H1 (cell line): ENCODE results near the gene PAFAH1B1. TPM values are rescaled to one million over a fixed set of nuclear protein-coding genes. Genes with fewer than 3 reads are reported as not detected.

Experiments
- CTCF ChIA-PET: fragments of 300-600 bp; sonication (Branson Sonifier 250); formaldehyde crosslinking; loops from one replicate; lab custom pipeline; 2021; ENCODE audit not compliant: partially characterized antibody; lab: Charles Lee
- POLR2A ChIA-PET: fragments of 300-600 bp; sonication (Branson Sonifier 250); formaldehyde crosslinking; loops from one replicate; lab custom pipeline; 2021; ENCODE audit warnings: inconsistent platforms; ENCODE audit not compliant: partially characterized antibody; lab: Charles Lee
- DNase-seq, 2 experiments: peaks; one replicate each; pipeline versions ENCODE4 v3.0.0 to v3.0.0-alpha.2; 2010 to 2022; ENCODE audit warnings: low spot score in 2 of 2, low read depth in 1 of 2, mixed read lengths in 1 of 2
- FAIRE-seq: peaks from 2 replicates; lab custom pipeline; 2011; peaks lifted over from hg19 to GRCh38; lab: Jason Lieb, UNC
- H2AFZ ChIP-seq: 2 replicates; pipeline ENCODE4 v1.8.1; 2012; ENCODE audit warnings: low read length, inconsistent platforms
- H2AK5ac ChIP-seq: 2 replicates; pipeline ENCODE4 v1.6.1; 2013; ENCODE audit warnings: low read depth, low read length
- H2BK120ac ChIP-seq: replicated peaks from 2 replicates; pipeline ENCODE3; 2013; ENCODE audit warnings: low read depth, low read length, inconsistent platforms
- H2BK12ac ChIP-seq: 2 replicates; pipeline ENCODE4 v1.6.1; 2013; ENCODE audit warnings: low read depth, low read length
- H2BK15ac ChIP-seq: 2 replicates; pipeline ENCODE4 v1.6.1; 2013; ENCODE audit warnings: low read length
- H2BK20ac ChIP-seq: 2 replicates; pipeline ENCODE4 v1.6.1; 2013; ENCODE audit warnings: low read length
- H2BK5ac ChIP-seq: 2 replicates; pipeline ENCODE4 v1.6.1; 2013; ENCODE audit warnings: low read depth, low read length
- H3K14ac ChIP-seq: 2 replicates; pipeline ENCODE4 v1.6.1; 2013; ENCODE audit warnings: inconsistent platforms; ENCODE audit not compliant: insufficient read length
- H3K18ac ChIP-seq: 2 replicates; pipeline ENCODE4 v1.6.1; 2013; ENCODE audit warnings: low read length; ENCODE audit errors: extremely low read depth
- H3K23ac ChIP-seq: 2 replicates; pipeline ENCODE4 v1.6.1; 2013; ENCODE audit warnings: inconsistent platforms; ENCODE audit not compliant: insufficient read length
- H3K23me2 ChIP-seq: 2 replicates; pipeline ENCODE4 v1.6.1; 2013; ENCODE audit warnings: low read depth, low read length
- H3K27ac ChIP-seq: 2 replicates; pipeline ENCODE4 v1.6.1; 2011; ENCODE audit warnings: low read depth, low read length, inconsistent platforms
- H3K27me3 ChIP-seq, 4 experiments: replicated peaks in 1 of 4; 1 replicate in 1 of 4; 2 replicates in 3 of 4; pipeline versions ENCODE4 v1.6.1 to v1.8.1; 2011 to 2013; ENCODE audit warnings: low read length in 3 of 4, mild to moderate bottlenecking in 3 of 4, inconsistent platforms in 2 of 4, mixed read lengths in 2 of 4, moderate library complexity in 1 of 4; ENCODE audit not compliant: control insufficient read depth in 3 of 4, insufficient read depth in 3 of 4; ENCODE audit errors: extremely low read depth in 1 of 4
- H3K36me3 ChIP-seq, 4 experiments: 2 replicates each; pipeline versions ENCODE4 v1.6.1 to v1.8.1; 2011 to 2013; ENCODE audit warnings: mild to moderate bottlenecking in 4 of 4, low read length in 3 of 4, moderate library complexity in 2 of 4, control low read depth in 1 of 4, inconsistent platforms in 1 of 4; ENCODE audit not compliant: insufficient read depth in 4 of 4, control insufficient read depth in 2 of 4
- H3K4ac ChIP-seq: replicated peaks from 2 replicates; pipeline ENCODE3; 2013; ENCODE audit warnings: low read length, low read depth, mixed read lengths, inconsistent platforms; ENCODE audit not compliant: insufficient read length
- H3K4me1 ChIP-seq, 4 experiments: replicated peaks in 1 of 4; 1 replicate in 1 of 4; 2 replicates in 3 of 4; pipeline versions ENCODE4 v1.6.1 to v1.8.1; 2011 to 2013; ENCODE audit warnings: low read length in 3 of 4, inconsistent platforms in 2 of 4, mixed read lengths in 1 of 4; ENCODE audit not compliant: insufficient read depth in 4 of 4, control insufficient read depth in 3 of 4
- H3K4me2 ChIP-seq, 2 experiments: 2 replicates each; pipeline versions ENCODE4 v1.6.1 to v1.8.1; 2011 to 2013; ENCODE audit warnings: low read depth in 2 of 2, low read length in 2 of 2, control low read depth in 1 of 2, inconsistent platforms in 1 of 2, mild to moderate bottlenecking in 1 of 2; ENCODE audit not compliant: insufficient read depth in 1 of 2
- H3K4me3 ChIP-seq, 4 experiments: fragments of 200-600, 300-600 bp in 1 of 4; sonication (generic), shearing (Covaris generic), sonication (Bioruptor Twin) in 1 of 4; 2 replicates each; pipeline versions ENCODE4 v1.5.1 to v1.8.1; 2011 to 2016; ENCODE audit warnings: low read length in 4 of 4, low read depth in 3 of 4, control low read depth in 2 of 4, inconsistent platforms in 2 of 4, mild to moderate bottlenecking in 2 of 4, mixed read lengths in 1 of 4, moderate library complexity in 1 of 4; ENCODE audit not compliant: insufficient read depth in 2 of 4; ENCODE audit errors: extremely low read depth in 1 of 4
- H3K56ac ChIP-seq: replicated peaks from 2 replicates; pipeline ENCODE3; 2013; ENCODE audit warnings: low read depth, mild to moderate bottlenecking, mixed read lengths, low read length, inconsistent platforms; ENCODE audit not compliant: insufficient read length
- H3K79me1 ChIP-seq: 2 replicates; pipeline ENCODE4 v1.6.1; 2013; ENCODE audit warnings: low read depth, low read length, control low read depth
- H3K79me2 ChIP-seq, 2 experiments: 2 replicates each; pipeline versions ENCODE4 v1.6.1 to v1.8.1; 2012 to 2013; ENCODE audit warnings: low read length in 2 of 2, mild to moderate bottlenecking in 2 of 2, inconsistent platforms in 1 of 2; ENCODE audit not compliant: insufficient read depth in 2 of 2, control insufficient read depth in 1 of 2
- H3K9ac ChIP-seq, 4 experiments: replicated peaks in 1 of 4; 1 replicate in 1 of 4; 2 replicates in 3 of 4; pipeline versions ENCODE4 v1.6.1 to v1.8.1; 2011 to 2013; ENCODE audit warnings: low read depth in 3 of 4, low read length in 3 of 4, control low read depth in 2 of 4, mild to moderate bottlenecking in 2 of 4, moderate library complexity in 2 of 4, inconsistent platforms in 1 of 4; ENCODE audit errors: extremely low read depth in 1 of 4
- H3K9me3 ChIP-seq, 2 experiments: 2 replicates each; pipeline versions ENCODE4 v1.6.1 to v1.8.1; 2012 to 2013; ENCODE audit warnings: mild to moderate bottlenecking in 2 of 2, moderate library complexity in 2 of 2, control low read depth in 1 of 2, inconsistent platforms in 1 of 2, low read depth in 1 of 2, low read length in 1 of 2, mixed read lengths in 1 of 2; ENCODE audit not compliant: insufficient read depth in 2 of 2
- H4K20me1 ChIP-seq, 2 experiments: replicated peaks in 1 of 2; 2 replicates each; pipeline versions ENCODE3 to v1.8.1; 2011 to 2013; ENCODE audit warnings: inconsistent platforms in 2 of 2, low read length in 2 of 2, mild to moderate bottlenecking in 1 of 2; ENCODE audit not compliant: insufficient read depth in 2 of 2, control insufficient read depth in 1 of 2
- H4K5ac ChIP-seq: 2 replicates; pipeline ENCODE4 v1.6.1; 2013; ENCODE audit warnings: low read length, low read depth, mixed read lengths, inconsistent platforms; ENCODE audit not compliant: insufficient read length
- H4K8ac ChIP-seq: 2 replicates; pipeline ENCODE4 v1.8.0; 2013; ENCODE audit warnings: mild to moderate bottlenecking, moderate library complexity, low read length, inconsistent platforms; ENCODE audit not compliant: insufficient read depth; ENCODE audit errors: extremely low read depth
- H4K91ac ChIP-seq: replicated peaks from 2 replicates; pipeline ENCODE3; 2013; ENCODE audit warnings: low read length, mixed read lengths, inconsistent platforms; ENCODE audit not compliant: insufficient read length
- HDAC6 ChIP-seq: IDR thresholded peaks from one replicate; pipeline ENCODE4 v1.7.1; 2012; ENCODE audit warnings: low read depth, mild to moderate bottlenecking, inconsistent platforms, low read length, moderate library complexity
- PHF8 ChIP-seq: fragments of 200-600 bp; sonication (generic); conservative IDR thresholded peaks from 2 replicates; pipeline ENCODE4 v1.7.1; 2012; ENCODE audit warnings: low read depth, mild to moderate bottlenecking, inconsistent platforms, low read length, moderate library complexity
- TAF1 ChIP-seq: IDR thresholded peaks from 2 replicates; pipeline ENCODE4 v1.6.1; 2011; ENCODE audit warnings: mild to moderate bottlenecking, low read depth, low read length
- ZNF274 ChIP-seq: IDR thresholded peaks from 2 replicates; pipeline ENCODE4 v1.7.0; 2012; ENCODE audit warnings: low read length, borderline replicate concordance; ENCODE audit errors: extremely low read depth
- WGBS, 2 experiments: shearing (Covaris generic) in 1 of 2; methylation state at CpG; one replicate each; pipeline versions ENCODE4 v1.1.6 to v1.1.7; 2013 to 2015; ENCODE audit warnings: low lambda C conversion rate in 2 of 2, mixed read lengths in 2 of 2, inconsistent platforms in 1 of 2, low coverage in 1 of 2, missing lambda C conversion rate in 1 of 2; ENCODE audit not compliant: insufficient replicate concordance in 2 of 2, insufficient coverage in 1 of 2, insufficient read length in 1 of 2; ENCODE audit errors: extremely low coverage in 1 of 2, missing lambda C conversion rate in 1 of 2; 5-methylcytosine and 5-hydroxymethylcytosine counted together
- polyA plus RNA-seq, 7 experiments: library from polyadenylated mRNA; depleted of rRNA in 3 of 7; stranded (reverse) in 5 of 7; unstranded in 2 of 7; fragments of >200 nt in 5 of 7; fragments of 200-250 nt in 2 of 7; gene quantifications; 1 replicate in 5 of 7; 2 replicates in 1 of 7; 4 replicates in 1 of 7; pipeline versions ENCODE4 v1.2.1 to v1.2.3, GENCODE V29; 2011 to 2013; ENCODE audit warnings: missing spikeins in 2 of 7, mixed read lengths in 2 of 7
- total RNA-seq: library from RNA; stranded (reverse); fragmentation: NEBNext Ultra II Directional; extraction: Animal tissue kit (Norgen Biotek cat#: 25700); gene quantifications from 2 replicates; pipeline ENCODE4 v1.2.1, GENCODE V29; 2021
- TF ChIP-seq, protein P1 (sequence below), 3 experiments: IDR thresholded peaks; 1 replicate in 2 of 3; 2 replicates in 1 of 3; pipeline versions ENCODE4 v1.5.1 to v1.6.1; 2011; ENCODE audit warnings: low read length in 3 of 3, mild to moderate bottlenecking in 3 of 3, inconsistent platforms in 2 of 3, low read depth in 1 of 3, moderate library complexity in 1 of 3; ENCODE audit not compliant: insufficient read depth in 1 of 3; ENCODE audit errors: control extremely low read depth in 1 of 3

The PAFAH1B1 gene
- total and polyA plus RNA-seq, 2 of the 8 experiments (the other 6 are each of a cell fraction or from before 2014, with no cell fraction given), result 42.0 to 152 TPM

DNA sequence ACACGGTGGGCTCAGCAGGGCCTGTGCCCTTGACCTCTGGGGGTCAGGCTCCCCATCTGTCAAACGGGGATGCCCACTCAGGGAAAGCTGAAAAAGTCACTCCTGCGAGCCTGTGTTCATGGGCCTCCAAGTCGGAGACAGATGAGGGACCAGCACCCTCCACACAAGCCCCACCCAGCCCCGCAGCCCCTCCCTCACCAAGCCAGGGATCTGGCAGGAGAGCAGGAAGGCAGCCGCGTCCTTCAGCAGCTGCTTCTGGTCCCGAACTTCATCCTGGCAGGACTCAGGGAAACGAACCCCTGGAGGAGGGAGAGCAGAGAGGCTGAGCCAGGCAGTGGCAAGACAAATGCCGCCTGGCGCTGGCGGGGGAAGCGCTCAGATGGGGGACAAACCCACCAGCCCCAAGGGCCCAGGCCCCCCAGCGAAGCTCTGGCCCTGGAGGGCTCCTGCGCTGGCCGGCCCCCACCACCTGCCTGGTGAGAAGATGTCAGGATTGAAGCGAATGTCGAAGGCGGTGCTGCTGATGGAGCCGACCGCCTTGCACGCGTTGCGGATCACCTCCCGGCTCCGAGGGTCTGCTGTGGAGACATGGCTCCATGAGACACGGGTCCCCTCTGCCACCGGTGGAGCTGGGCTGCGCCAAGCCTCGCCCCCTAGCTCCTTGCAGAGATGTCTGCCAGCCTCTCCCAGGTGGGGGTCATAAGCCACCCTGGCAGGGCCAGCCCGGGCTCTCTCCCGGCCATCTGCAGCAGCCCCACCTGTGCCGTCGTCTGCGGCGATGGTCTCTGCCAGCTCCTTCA, 102.7 kb downstream of the PAFAH1B1 start:
- Histone ChIP-seq H2BK5ac (no peak overlapping the region), H4K5ac (no peak overlapping the region), H3K27ac (no peak overlapping the region), H2BK120ac (no peak overlapping the region), H3K36me3 (peaks cover 0 to 64% (median 16%) of the 10 kb centered on the region in 4 experiments; a peak in 6 of 8 replicates), H3K56ac (no peak overlapping the region), H4K20me1 (peaks cover 0 to 12% of the 10 kb centered on the region in 2 experiments), H2BK12ac (no peak overlapping the region), H3K9ac (no peak overlapping the region), H3K4ac (no peak overlapping the region), H3K4me1 (no peaks in the 10 kb centered on the region; a peak in 1 of 7 replicates), H3K9me3 (no peaks in the 10 kb centered on the region), H3K23me2 (no peaks in the 10 kb centered on the region), H2AK5ac (no peak overlapping the region), H4K8ac (peak overlapping the region; percentile 25; the same call in 1 of the 2 replicates), H3K79me1 (no peaks in the 10 kb centered on the region; the same call in 1 of the 2 replicates), H3K79me2 (no peaks in the 10 kb centered on the region), H3K14ac (no peak overlapping the region), H2BK20ac (no peak overlapping the region), H3K27me3 (no peaks in the 10 kb centered on the region), H2BK15ac (no peak overlapping the region), H3K4me3 (no peak overlapping the region), H3K18ac (no peak overlapping the region), H3K4me2 (no peak overlapping the region), H2AFZ (no peak overlapping the region), H3K23ac (no peak overlapping the region), H4K91ac (no peak overlapping the region)
- WGBS, 2 experiments, result 91% methylated on average over 25 of the region's 36 CpGs; no CpG with 5 or more reads in 1 of the 2 experiments
- ChIA-PET CTCF (interaction anchor here (0.8 to 4.5 kb wide), 8 partner anchors 8 to 305 kb away, joined by 3 to 30 read pairs (median 4); no protein-coding TSS in a partner anchor), POLR2A (interaction anchor here (1.5 to 2.3 kb wide), 5 partner anchors 10 to 28 kb away, joined by 4 to 7 read pairs (median 5); no protein-coding TSS in a partner anchor)
- DNase-seq (no peak), FAIRE-seq (no peak)
- TF ChIP-seq ZNF274, result no peak
- TF ChIP-seq, protein P1, sequence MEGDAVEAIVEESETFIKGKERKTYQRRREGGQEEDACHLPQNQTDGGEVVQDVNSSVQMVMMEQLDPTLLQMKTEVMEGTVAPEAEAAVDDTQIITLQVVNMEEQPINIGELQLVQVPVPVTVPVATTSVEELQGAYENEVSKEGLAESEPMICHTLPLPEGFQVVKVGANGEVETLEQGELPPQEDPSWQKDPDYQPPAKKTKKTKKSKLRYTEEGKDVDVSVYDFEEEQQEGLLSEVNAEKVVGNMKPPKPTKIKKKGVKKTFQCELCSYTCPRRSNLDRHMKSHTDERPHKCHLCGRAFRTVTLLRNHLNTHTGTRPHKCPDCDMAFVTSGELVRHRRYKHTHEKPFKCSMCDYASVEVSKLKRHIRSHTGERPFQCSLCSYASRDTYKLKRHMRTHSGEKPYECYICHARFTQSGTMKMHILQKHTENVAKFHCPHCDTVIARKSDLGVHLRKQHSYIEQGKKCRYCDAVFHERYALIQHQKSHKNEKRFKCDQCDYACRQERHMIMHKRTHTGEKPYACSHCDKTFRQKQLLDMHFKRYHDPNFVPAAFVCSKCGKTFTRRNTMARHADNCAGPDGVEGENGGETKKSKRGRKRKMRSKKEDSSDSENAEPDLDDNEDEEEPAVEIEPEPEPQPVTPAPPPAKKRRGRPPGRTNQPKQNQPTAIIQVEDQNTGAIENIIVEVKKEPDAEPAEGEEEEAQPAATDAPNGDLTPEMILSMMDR (IDR thresholded peaks at IDR 0.05; ENCODE audit: control extremely low read depth in 1 of 3, insufficient read depth in 1 of 3, low read depth in 1 of 3, low read length in 3 of 3), result no peak
- no peak for TF ChIP-seq HDAC6
- TF ChIP-seq TAF1, result no peak
- TF ChIP-seq PHF8, result no peak
